Measurements from ENCODE around the gene USP44. TPM values are rescaled to one million over a fixed set of nuclear protein-coding genes. Genes with fewer than 3 reads are reported as not detected.

The USP44 gene
- total and polyA plus RNA-seq, 2 of the 8 experiments (the other 6 are each of a cell fraction or from before 2014, with no cell fraction given) = 129 to 197 TPM

DNA sequence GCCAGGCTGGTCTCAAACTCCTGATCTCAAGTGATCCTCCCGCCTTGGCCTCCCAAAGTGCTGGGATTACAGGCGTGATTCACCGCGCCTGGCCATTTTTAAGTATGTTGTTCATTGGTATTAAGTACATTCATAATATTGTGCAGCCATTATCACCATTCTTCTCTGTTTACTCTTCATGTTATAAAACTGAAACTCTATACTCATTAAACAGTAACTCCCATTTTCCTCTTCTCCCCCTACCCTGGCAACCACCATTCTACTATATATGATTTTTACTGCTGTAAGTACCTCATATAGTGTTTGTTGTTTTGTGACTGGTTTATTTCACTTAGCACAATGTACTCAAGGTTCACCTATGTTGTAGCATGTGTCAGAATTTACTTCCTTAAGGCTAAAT lies 54.2 kb downstream of the USP44 start:
- POLR2A ChIA-PET (ENCODE audit: partially characterized antibody) = no interaction called here
- peaks cover 0 to 27% of the 10 kb centered on the region in 2 experiments; a peak in 2 of 4 replicates for H3K79me2 ChIP-seq (ENCODE audit: control insufficient read depth in 1 of 2, insufficient read depth in 2 of 2, low read length in 2 of 2)
- TF ChIP-seq CTBP2 (IDR thresholded peaks at IDR 0.05; ENCODE audit: borderline replicate concordance, insufficient read depth, insufficient read length, low read length) (no peak), CEBPB (IDR thresholded peaks at IDR 0.05; ENCODE audit: low read depth, low read length) (no peak), BACH1 (IDR thresholded peaks at IDR 0.05; ENCODE audit: low read length) (no peak), TBP (IDR thresholded peaks at IDR 0.05; ENCODE audit: low read depth, low read length) (no peak), YY1 (IDR thresholded peaks at IDR 0.05; ENCODE audit: low read depth, low read length) (no peak), SP2 (IDR thresholded peaks at IDR 0.05; ENCODE audit: low read length) (no peak), SIN3A (conservative IDR thresholded peaks at IDR 0.05 in 1 of 2, IDR thresholded peaks at IDR 0.05 in 1 of 2; ENCODE audit: low read depth in 1 of 2, low read length in 2 of 2) (no peak), TAF7 (optimal IDR thresholded peaks at IDR 0.05; ENCODE audit: borderline replicate concordance, low read depth, low read length) (no peak), HDAC6 (IDR thresholded peaks at IDR 0.05; ENCODE audit: low read depth, low read length) (no peak), BRCA1 (IDR thresholded peaks at IDR 0.05; ENCODE audit: low read depth, low read length) (no peak)
- TF ChIP-seq, protein P1, sequence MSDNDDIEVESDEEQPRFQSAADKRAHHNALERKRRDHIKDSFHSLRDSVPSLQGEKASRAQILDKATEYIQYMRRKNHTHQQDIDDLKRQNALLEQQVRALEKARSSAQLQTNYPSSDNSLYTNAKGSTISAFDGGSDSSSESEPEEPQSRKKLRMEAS (IDR thresholded peaks at IDR 0.05) = no peak
- TF ChIP-seq, protein P2, sequence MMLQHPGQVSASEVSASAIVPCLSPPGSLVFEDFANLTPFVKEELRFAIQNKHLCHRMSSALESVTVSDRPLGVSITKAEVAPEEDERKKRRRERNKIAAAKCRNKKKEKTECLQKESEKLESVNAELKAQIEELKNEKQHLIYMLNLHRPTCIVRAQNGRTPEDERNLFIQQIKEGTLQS (IDR thresholded peaks at IDR 0.05; ENCODE audit: insufficient read depth, low read depth, low read length) = no peak
- TF ChIP-seq, protein P3, sequence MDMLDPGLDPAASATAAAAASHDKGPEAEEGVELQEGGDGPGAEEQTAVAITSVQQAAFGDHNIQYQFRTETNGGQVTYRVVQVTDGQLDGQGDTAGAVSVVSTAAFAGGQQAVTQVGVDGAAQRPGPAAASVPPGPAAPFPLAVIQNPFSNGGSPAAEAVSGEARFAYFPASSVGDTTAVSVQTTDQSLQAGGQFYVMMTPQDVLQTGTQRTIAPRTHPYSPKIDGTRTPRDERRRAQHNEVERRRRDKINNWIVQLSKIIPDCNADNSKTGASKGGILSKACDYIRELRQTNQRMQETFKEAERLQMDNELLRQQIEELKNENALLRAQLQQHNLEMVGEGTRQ (IDR thresholded peaks at IDR 0.05; ENCODE audit: low read length) = no peak

More for the DNA sequence above, 54.2 kb downstream of the USP44 start:
- Histone ChIP-seq H3K14ac (ENCODE audit: insufficient read length) (no peak overlapping the region), H3K79me1 (ENCODE audit: low read depth, low read length) (peaks cover 4% of the 10 kb centered on the region), H3K23ac (ENCODE audit: insufficient read length) (no peak overlapping the region), H2BK12ac (ENCODE audit: low read depth, low read length) (no peak overlapping the region), H3K36me3 (ENCODE audit: control insufficient read depth in 2 of 4, insufficient read depth in 4 of 4, low read length in 3 of 4) (peaks cover 6 to 75% (median 33%) of the 10 kb centered on the region in 4 experiments), H3K4me2 (ENCODE audit: insufficient read depth in 1 of 2, low read depth in 2 of 2, low read length in 2 of 2) (no peak overlapping the region), H3K27ac (ENCODE audit: low read depth, low read length) (no peak overlapping the region), H3K18ac (ENCODE audit: extremely low read depth, low read length) (no peak overlapping the region), H3K9me3 (ENCODE audit: insufficient read depth in 2 of 2, low read depth in 1 of 2, low read length in 1 of 2) (no peaks in the 10 kb centered on the region), H2BK5ac (ENCODE audit: low read depth, low read length) (no peak overlapping the region), H4K8ac (ENCODE audit: extremely low read depth, insufficient read depth, low read length) (no peak overlapping the region), H2BK15ac (ENCODE audit: low read length) (no peak overlapping the region), H4K5ac (ENCODE audit: insufficient read length, low read depth, low read length) (no peak overlapping the region), H3K27me3 (replicated peaks in 1 of 4; ENCODE audit: control insufficient read depth in 3 of 4, extremely low read depth in 1 of 4, insufficient read depth in 3 of 4, low read length in 3 of 4) (no peaks in the 10 kb centered on the region), H2BK120ac (replicated peaks; ENCODE audit: low read depth, low read length) (no peak overlapping the region), H2AK5ac (ENCODE audit: low read depth, low read length) (no peak overlapping the region), H3K23me2 (ENCODE audit: low read depth, low read length) (no peaks in the 10 kb centered on the region; the same call in 1 of the 2 replicates), H4K91ac (replicated peaks; ENCODE audit: insufficient read length, low read length) (no peak overlapping the region), H2AFZ (ENCODE audit: low read length) (no peak overlapping the region), H3K4ac (replicated peaks; ENCODE audit: insufficient read length, low read depth, low read length) (no peak overlapping the region), H3K4me3 (ENCODE audit: extremely low read depth in 1 of 4, insufficient read depth in 2 of 4, low read depth in 3 of 4, low read length in 4 of 4) (no peak overlapping the region), H4K20me1 (replicated peaks in 1 of 2; ENCODE audit: control insufficient read depth in 1 of 2, insufficient read depth in 2 of 2, low read length in 2 of 2) (peaks cover 0 to under 1% of the 10 kb centered on the region in 2 experiments), H3K56ac (replicated peaks; ENCODE audit: insufficient read length, low read depth, low read length) (no peak overlapping the region), H3K9ac (replicated peaks in 1 of 4; ENCODE audit: extremely low read depth in 1 of 4, low read depth in 3 of 4, low read length in 3 of 4) (no peak overlapping the region), H3K4me1 (replicated peaks in 1 of 4; ENCODE audit: control insufficient read depth in 3 of 4, insufficient read depth in 4 of 4, low read length in 3 of 4) (no peaks in the 10 kb centered on the region), H2BK20ac (ENCODE audit: low read length) (no peak overlapping the region)
- FAIRE-seq (no peak), DNase-seq (ENCODE audit: low read depth in 1 of 2, low spot score in 2 of 2) (no peak)
- CTCF ChIA-PET (ENCODE audit: partially characterized antibody) = no interaction called here
- WGBS, 2 experiments (ENCODE audit: extremely low coverage in 1 of 2, insufficient coverage in 1 of 2, insufficient read length in 1 of 2, insufficient replicate concordance in 2 of 2, low coverage in 1 of 2, low lambda C conversion rate in 2 of 2, missing lambda C conversion rate in 1 of 2) = 94% methylated on average over 4 of the region's 4 CpGs; no CpG with 5 or more reads in 1 of the 2 experiments
